WTC11 (cell line): ENCODE data around the gene HIBADH. TPM values are rescaled to one million over a fixed set of nuclear protein-coding genes. Genes with fewer than 3 reads are reported as not detected.

Source experiments
- ATAC-seq: fragments of 200-7000 bp; cut with Tn5 transposase; 2 replicates; pipeline ENCODE4 v1.10.0; 2021; ENCODE audit warnings: mild to moderate bottlenecking, moderate library complexity
- CTCF ChIA-PET: fragments of 300-600 bp; sonication (Branson Sonifier 250); formaldehyde crosslinking; loops from one replicate; lab custom pipeline; 2021; ENCODE audit warnings: antibody characterized with exemption; lab: Charles Lee
- POLR2A ChIA-PET: fragments of 350-600 bp; sonication (Branson Sonifier 250); formaldehyde crosslinking; loops from one replicate; lab custom pipeline; 2021; ENCODE audit warnings: antibody characterized with exemption; lab: Charles Lee
- DNase-seq: peaks from one replicate; pipeline ENCODE4 v3.0.0; 2021; ENCODE audit warnings: low spot score
- H3K27ac Mint-ChIP-seq: 2 replicates; pipeline ENCODE4 v1.8.0; 2021; ENCODE audit warnings: mixed read lengths
- H3K27me3 Mint-ChIP-seq: 2 replicates; pipeline ENCODE4 v1.8.0; 2021; ENCODE audit warnings: low read depth, mild to moderate bottlenecking, moderate library complexity, mixed read lengths
- H3K36me3 Mint-ChIP-seq: 2 replicates; pipeline ENCODE4 v1.8.0; 2021; ENCODE audit warnings: mixed read lengths
- H3K4me1 Mint-ChIP-seq: 2 replicates; pipeline ENCODE4 v1.8.0; 2022; ENCODE audit warnings: mixed read lengths
- H3K4me3 Mint-ChIP-seq: 2 replicates; pipeline ENCODE4 v1.8.0; 2021; ENCODE audit warnings: mild to moderate bottlenecking, moderate library complexity, mixed read lengths
- H3K9me3 Mint-ChIP-seq: 2 replicates; pipeline ENCODE4 v1.8.0; 2021; ENCODE audit warnings: mixed read lengths
- AR ChIP-seq: fragments of 250-450 bp; sonication (Bioruptor Pico); IDR thresholded peaks from 2 replicates; pipeline ENCODE4 v1.9.0; 2021; ENCODE audit warnings: mild to moderate bottlenecking
- ATF3 ChIP-seq: sonication (generic); formaldehyde crosslinking; conservative IDR thresholded peaks from 2 replicates; pipeline ENCODE4 v1.8.1; 2022; ENCODE audit warnings: mild to moderate bottlenecking, missing genetic modification reagents
- ATF6 ChIP-seq: sonication (generic); formaldehyde crosslinking; IDR thresholded peaks from 2 replicates; pipeline ENCODE4 v1.8.1; 2023; ENCODE audit warnings: mild to moderate bottlenecking, missing genetic modification reagents
- E2F4 ChIP-seq: sonication (generic); formaldehyde crosslinking; IDR thresholded peaks from 2 replicates; pipeline ENCODE4 v1.8.1; 2022; ENCODE audit warnings: low read depth, mild to moderate bottlenecking, moderate library complexity, missing genetic modification reagents, borderline replicate concordance
- ESRRA ChIP-seq: sonication (generic); formaldehyde crosslinking; IDR thresholded peaks from 2 replicates; pipeline ENCODE4 v1.8.1; 2022; ENCODE audit warnings: mild to moderate bottlenecking, missing genetic modification reagents, borderline replicate concordance
- FOXK1 ChIP-seq: sonication (generic); formaldehyde crosslinking; IDR thresholded peaks from 2 replicates; pipeline ENCODE4 v1.8.0; 2022; ENCODE audit warnings: mild to moderate bottlenecking, moderate library complexity, missing genetic modification reagents
- FOXP4 ChIP-seq: sonication (generic); formaldehyde crosslinking; IDR thresholded peaks from 2 replicates; pipeline ENCODE4 v1.8.0; 2022; ENCODE audit warnings: mild to moderate bottlenecking, missing genetic modification reagents
- IRF2 ChIP-seq: sonication (generic); formaldehyde crosslinking; IDR thresholded peaks from 2 replicates; pipeline ENCODE4 v1.8.0; 2022; ENCODE audit warnings: low read depth, missing genetic modification reagents, borderline replicate concordance
- MXD4 ChIP-seq: fragments of 250-450 bp; sonication (Bioruptor Pico); IDR thresholded peaks from 2 replicates; pipeline ENCODE4 v1.8.0; 2021; ENCODE audit warnings: mild to moderate bottlenecking, moderate library complexity, borderline replicate concordance
- NFATC4 ChIP-seq: fragments of 250-450 bp; sonication (Bioruptor Pico); IDR thresholded peaks from 2 replicates; pipeline ENCODE4 v1.9.0; 2021; ENCODE audit warnings: mild to moderate bottlenecking
- NR1H2 ChIP-seq: sonication (generic); formaldehyde crosslinking; IDR thresholded peaks from 2 replicates; pipeline ENCODE4 v1.9.0; 2021; ENCODE audit warnings: mild to moderate bottlenecking, moderate library complexity, missing genetic modification reagents
- NR2C2 ChIP-seq: sonication (generic); formaldehyde crosslinking; IDR thresholded peaks from 2 replicates; pipeline ENCODE4 v1.8.0; 2022; ENCODE audit warnings: mild to moderate bottlenecking, missing genetic modification reagents
- PREB ChIP-seq: sonication (generic); formaldehyde crosslinking; IDR thresholded peaks from 2 replicates; pipeline ENCODE4 v1.8.1; 2022; ENCODE audit warnings: mild to moderate bottlenecking, missing genetic modification reagents, moderate library complexity, borderline replicate concordance
- PRRX2 ChIP-seq: fragments of 250-450 bp; sonication (Bioruptor Pico); IDR thresholded peaks from 2 replicates; pipeline ENCODE4 v1.8.0; 2021; ENCODE audit warnings: mild to moderate bottlenecking
- RORB ChIP-seq: fragments of 250-450 bp; sonication (Bioruptor Pico); IDR thresholded peaks from 2 replicates; pipeline ENCODE4 v1.9.0; 2021; ENCODE audit warnings: mild to moderate bottlenecking
- TP53 ChIP-seq: sonication (generic); formaldehyde crosslinking; IDR thresholded peaks from 2 replicates; pipeline ENCODE4 v1.8.1; 2023; ENCODE audit warnings: mild to moderate bottlenecking, missing genetic modification reagents
- USF2 ChIP-seq: sonication (generic); formaldehyde crosslinking; IDR thresholded peaks from 2 replicates; pipeline ENCODE4 v1.8.1; 2023; ENCODE audit warnings: mild to moderate bottlenecking, missing genetic modification reagents, moderate library complexity
- ZMAT4 ChIP-seq: fragments of 250-450 bp; sonication (Bioruptor Pico); IDR thresholded peaks from 2 replicates; pipeline ENCODE4 v1.9.0; 2021; ENCODE audit warnings: mild to moderate bottlenecking
- ZNF219 ChIP-seq: sonication (generic); formaldehyde crosslinking; IDR thresholded peaks from 2 replicates; pipeline ENCODE4 v1.8.0; 2023; ENCODE audit warnings: missing genetic modification reagents, mild to moderate bottlenecking, borderline replicate concordance
- ZNF232 ChIP-seq: sonication (generic); formaldehyde crosslinking; IDR thresholded peaks from 2 replicates; pipeline ENCODE4 v1.8.0; 2022; ENCODE audit warnings: mild to moderate bottlenecking, missing genetic modification reagents
- ZSCAN18 ChIP-seq: fragments of 250-450 bp; sonication (Bioruptor Pico); IDR thresholded peaks from 2 replicates; pipeline ENCODE4 v2.1.2; 2022; ENCODE audit warnings: mild to moderate bottlenecking, moderate library complexity
- total RNA-seq: library from RNA; stranded (reverse); gene quantifications from 3 replicates; pipeline ENCODE4 v1.2.3, GENCODE V29; 2021

The HIBADH gene
- total RNA-seq, 1 experiment from 2014 or later: 27.9 TPM

GRCh38 chr7:27535795-27536194 is 126.9 kb downstream of the HIBADH start:
- Mint-ChIP-seq H3K27ac (no peak overlapping the region), H3K36me3 (peaks cover 10% of the 10 kb centered on the region), H3K4me1 (peaks cover 10% of the 10 kb centered on the region), H3K27me3 (no peaks in the 10 kb centered on the region), H3K9me3 (no peaks in the 10 kb centered on the region), H3K4me3 (no peak overlapping the region)
- TF ChIP-seq ZNF232 (CRISPR knock-in tag): no peak
- TF ChIP-seq RORB: no peak
- no peak for TF ChIP-seq FOXP4
- TF ChIP-seq ATF6 (CRISPR knock-in tag): no peak
- no peak for TF ChIP-seq ZNF219 (CRISPR knock-in tag)
- TF ChIP-seq ZMAT4 (CRISPR knock-in tag): no peak
- no peak for TF ChIP-seq PRRX2 (CRISPR knock-in tag)
- TF ChIP-seq IRF2 (CRISPR knock-in tag): no peak
- TF ChIP-seq MXD4 (CRISPR knock-in tag): no peak
- no peak for TF ChIP-seq USF2
- no peak for TF ChIP-seq AR (CRISPR knock-in tag)
- TF ChIP-seq NR1H2: no peak
- TF ChIP-seq FOXK1 (CRISPR knock-in tag): no peak
- DNase-seq: no peak
- CTCF ChIA-PET: no interaction called here
- POLR2A ChIA-PET: no interaction called here
- ATAC-seq: no peak

- Mint-ChIP-seq H3K27ac (no peak overlapping the region), H3K9me3 (peaks cover 9% of the 10 kb centered on the region), H3K36me3 (peaks cover 15% of the 10 kb centered on the region), H3K4me3 (no peak overlapping the region), H3K27me3 (no peaks in the 10 kb centered on the region), H3K4me1 (peaks cover 10% of the 10 kb centered on the region)
- DNase-seq (no peak), ATAC-seq (no peak)
- POLR2A ChIA-PET: no interaction called here
- CTCF ChIA-PET: no interaction called here
- TF ChIP-seq E2F4 (CRISPR knock-in tag) (no peak), ATF3 (no peak), ESRRA (CRISPR knock-in tag) (no peak), NR2C2 (no peak), NFATC4 (no peak), AR (CRISPR knock-in tag) (no peak), PREB (CRISPR knock-in tag) (no peak), ZSCAN18 (CRISPR knock-in tag) (no peak), TP53 (CRISPR knock-in tag) (no peak)
These were observed 129.0 kb downstream of the HIBADH start for GRCh38 chr7:27533652-27534081.
